GM12865 (cell line): Measurements from ENCODE around the gene PTX4.

ENCODE experiments used
- DNase-seq: peaks from one replicate; pipeline ENCODE4 v3.0.0; 2010; ENCODE audit warnings: low read depth
- H3K4me3 ChIP-seq: 2 replicates; pipeline ENCODE4 v1.5.1; 2011; ENCODE audit warnings: mild to moderate bottlenecking, low read depth, low read length, control low read depth
- TF ChIP-seq, protein P1 (sequence below): IDR thresholded peaks from 2 replicates; pipeline ENCODE4 v1.5.1; 2011; ENCODE audit warnings: low read length, control low read depth, low read depth, inconsistent platforms; ENCODE audit not compliant: insufficient read depth; ENCODE audit errors: missing control alignments

The PTX4 gene

DNA sequence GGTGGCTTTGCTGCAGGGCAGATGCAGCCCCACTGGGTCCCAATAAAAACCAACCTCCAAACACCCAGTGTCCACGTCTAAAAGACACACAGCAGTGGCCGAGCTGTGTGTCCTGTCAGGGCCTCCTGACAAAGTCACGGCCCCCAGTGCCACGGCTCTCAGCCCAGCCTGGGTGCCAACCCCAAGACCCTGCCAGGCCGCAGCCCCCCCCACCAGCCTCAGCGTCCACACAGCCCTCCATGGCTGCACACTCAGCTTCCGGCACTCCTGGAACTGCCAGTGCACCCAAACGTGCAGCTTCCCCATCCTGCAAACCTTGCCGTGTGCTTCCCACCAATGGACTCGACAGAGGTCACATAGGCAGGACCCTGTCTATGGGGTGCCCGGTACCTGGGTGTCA, 40.8 kb downstream of the PTX4 start:
- TF ChIP-seq, protein P1, sequence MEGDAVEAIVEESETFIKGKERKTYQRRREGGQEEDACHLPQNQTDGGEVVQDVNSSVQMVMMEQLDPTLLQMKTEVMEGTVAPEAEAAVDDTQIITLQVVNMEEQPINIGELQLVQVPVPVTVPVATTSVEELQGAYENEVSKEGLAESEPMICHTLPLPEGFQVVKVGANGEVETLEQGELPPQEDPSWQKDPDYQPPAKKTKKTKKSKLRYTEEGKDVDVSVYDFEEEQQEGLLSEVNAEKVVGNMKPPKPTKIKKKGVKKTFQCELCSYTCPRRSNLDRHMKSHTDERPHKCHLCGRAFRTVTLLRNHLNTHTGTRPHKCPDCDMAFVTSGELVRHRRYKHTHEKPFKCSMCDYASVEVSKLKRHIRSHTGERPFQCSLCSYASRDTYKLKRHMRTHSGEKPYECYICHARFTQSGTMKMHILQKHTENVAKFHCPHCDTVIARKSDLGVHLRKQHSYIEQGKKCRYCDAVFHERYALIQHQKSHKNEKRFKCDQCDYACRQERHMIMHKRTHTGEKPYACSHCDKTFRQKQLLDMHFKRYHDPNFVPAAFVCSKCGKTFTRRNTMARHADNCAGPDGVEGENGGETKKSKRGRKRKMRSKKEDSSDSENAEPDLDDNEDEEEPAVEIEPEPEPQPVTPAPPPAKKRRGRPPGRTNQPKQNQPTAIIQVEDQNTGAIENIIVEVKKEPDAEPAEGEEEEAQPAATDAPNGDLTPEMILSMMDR, result no peak
- DNase-seq, result no peak
- no peak overlapping the region for H3K4me3 ChIP-seq

DNA sequence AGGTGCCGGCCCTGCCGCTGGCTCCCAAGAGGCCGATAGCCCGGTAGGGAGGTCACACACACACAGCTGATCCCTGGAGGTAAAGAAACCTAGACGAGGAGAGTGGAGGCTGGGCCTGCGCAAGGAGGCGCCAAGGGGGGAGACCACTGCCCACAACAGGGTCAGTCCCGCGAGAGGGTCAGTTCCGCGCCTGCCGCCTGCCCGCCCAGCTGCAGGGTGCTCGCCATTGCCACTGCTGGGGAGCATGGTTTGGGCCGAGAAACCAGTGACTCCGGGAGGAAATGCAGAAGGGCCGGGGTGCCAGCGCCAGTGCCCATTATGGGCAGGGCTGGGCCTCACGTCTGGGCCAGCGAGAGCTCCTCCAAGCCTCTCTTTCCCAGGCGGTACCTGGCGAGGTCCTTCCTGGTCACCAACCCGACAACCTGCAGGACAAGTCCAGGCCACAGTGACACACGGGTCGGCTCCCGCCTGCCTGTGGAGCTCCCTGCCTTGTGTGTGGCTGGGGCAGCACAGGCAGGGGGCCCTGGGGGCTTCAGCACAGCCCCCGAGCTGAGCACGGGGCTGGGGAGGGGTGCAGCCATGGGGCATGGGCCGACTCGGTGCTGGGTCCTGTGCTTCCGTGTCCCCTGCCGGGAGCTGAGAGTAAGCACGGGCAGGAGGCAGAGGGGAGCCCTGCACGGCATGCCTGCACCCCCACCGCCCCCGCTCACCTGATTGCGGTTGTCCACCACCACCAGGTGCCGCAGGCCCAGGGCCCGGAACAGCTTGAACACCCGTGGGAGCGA, 42.3 kb downstream of the PTX4 start:
- DNase-seq, result no peak
- H3K4me3 ChIP-seq, result no peak overlapping the region
- TF ChIP-seq, protein P1, result no peak

DNA sequence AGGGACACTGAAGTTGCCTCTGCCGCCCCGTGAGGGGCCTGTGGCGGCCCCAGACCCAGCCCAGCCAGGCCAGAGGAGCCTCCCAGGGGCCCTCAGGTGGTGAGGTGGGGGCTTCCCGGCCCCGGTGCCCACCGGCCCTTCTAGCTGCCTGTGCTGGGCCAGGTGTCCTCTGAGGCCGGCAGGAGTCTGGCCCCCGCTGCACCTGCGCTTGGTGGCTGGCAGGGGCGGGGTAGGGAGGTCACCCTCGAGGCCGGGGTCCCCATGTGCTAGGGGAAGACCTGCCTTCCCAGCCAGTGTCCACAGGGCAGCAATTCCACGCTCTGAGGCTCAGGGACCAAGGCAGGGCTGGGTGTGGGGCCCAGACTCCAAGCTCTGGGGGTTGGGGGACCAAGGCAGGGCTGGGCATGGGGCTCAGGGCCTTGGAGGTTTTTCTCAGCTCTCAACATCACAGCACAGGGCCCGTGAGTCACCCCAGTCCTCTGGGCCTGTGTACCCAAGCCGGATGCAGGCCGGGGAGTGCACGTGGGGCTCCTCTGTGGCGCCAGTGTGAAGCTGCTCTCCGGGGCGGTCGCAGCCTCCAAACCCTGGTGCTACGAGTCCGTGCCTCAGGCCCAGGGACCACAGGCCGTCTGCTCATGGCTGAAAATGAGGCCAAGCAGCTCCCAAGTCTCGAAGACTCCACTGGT, 43.1 kb downstream of the PTX4 start:
- H3K4me3 ChIP-seq, result no peak overlapping the region
- DNase-seq, result no peak
- TF ChIP-seq, protein P1, result no peak

DNA sequence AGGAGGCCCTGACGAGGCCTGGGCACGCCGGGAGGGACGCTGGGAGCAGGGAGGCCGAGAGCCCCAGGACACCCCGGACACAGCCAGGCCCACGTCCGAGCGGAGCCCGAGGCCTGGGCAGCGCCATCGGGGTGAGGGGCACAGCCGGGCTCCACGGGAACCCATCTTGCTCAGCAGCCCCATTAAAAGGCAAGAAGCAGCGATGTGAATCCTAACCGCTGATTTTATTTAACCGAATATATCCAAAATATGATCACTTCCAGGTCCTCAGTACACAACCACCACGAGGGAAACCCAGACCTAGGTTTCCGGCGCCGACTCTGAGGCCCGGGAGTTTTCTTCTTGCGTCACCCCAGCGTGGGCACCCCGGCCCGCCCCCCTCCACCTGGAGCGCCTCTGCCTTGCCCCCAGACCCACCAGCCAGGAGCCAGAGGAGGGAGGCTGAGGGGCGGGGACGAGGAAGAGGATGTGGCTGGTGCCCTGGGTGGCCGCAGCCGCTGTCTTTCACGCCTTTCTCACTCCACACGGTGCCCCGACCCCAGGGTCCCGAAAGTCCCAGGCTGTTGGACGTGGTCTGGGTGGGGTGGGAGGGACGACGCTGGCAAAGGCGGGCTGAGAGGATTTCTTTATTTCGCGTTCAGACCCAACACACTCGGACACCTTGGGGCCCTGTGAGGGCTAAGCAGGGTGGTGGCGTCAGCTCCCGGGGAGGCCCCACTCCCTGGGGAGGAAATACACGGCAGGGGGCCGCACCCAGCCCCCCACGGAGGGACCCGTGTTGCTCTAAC, 43.8 kb downstream of the PTX4 start:
- TF ChIP-seq, protein P1, result no peak
- no peak for DNase-seq
- no peak overlapping the region for H3K4me3 ChIP-seq

DNA sequence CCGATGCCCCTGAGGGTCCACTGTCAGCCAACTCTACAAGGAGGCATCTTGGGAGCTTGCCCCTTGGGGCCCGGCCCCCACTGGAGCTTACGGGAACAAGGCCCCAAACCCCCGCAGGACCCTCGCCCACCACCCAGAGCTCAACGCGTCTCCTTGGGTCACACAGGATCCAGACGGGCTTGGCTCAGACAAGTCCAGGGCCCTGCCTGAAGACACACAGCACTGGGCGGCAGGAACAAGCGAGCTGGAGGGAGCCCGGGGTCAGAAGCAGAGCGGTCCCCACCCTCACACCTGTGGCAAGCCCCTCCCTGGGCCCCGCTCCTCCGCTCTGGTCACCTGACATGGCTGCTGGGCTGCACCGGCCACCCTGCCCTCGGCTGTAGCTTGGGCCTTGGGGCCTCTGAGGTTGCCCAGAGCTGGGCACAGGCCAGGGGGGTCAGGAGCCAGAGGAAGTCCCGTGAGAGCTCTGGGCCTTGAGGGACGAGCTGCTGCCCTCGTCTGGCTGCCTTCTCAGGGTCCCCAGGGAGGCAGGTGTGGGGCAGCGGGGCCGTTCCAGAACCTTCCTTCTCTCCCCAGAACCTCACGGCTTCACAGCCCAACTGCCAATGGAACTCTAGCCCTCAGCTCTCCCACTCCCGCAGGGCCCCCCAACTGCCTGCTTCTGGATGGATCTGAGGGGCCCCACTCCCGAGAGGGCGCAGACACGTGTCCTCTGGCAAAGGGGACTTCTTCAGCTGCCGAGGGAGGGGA, 44.6 kb downstream of the PTX4 start, which contains the start of gene CCDC154:
Gene CCDC154, minus strand, starts transcription at position 577 of the 750 bp plus-strand sequence. Its CDS starts 234 bp downstream, at position 343.
- H3K4me3 ChIP-seq, result no peak within 1 kb of the TSS
- TF ChIP-seq, protein P1, result no peak
- no peak for DNase-seq

DNA sequence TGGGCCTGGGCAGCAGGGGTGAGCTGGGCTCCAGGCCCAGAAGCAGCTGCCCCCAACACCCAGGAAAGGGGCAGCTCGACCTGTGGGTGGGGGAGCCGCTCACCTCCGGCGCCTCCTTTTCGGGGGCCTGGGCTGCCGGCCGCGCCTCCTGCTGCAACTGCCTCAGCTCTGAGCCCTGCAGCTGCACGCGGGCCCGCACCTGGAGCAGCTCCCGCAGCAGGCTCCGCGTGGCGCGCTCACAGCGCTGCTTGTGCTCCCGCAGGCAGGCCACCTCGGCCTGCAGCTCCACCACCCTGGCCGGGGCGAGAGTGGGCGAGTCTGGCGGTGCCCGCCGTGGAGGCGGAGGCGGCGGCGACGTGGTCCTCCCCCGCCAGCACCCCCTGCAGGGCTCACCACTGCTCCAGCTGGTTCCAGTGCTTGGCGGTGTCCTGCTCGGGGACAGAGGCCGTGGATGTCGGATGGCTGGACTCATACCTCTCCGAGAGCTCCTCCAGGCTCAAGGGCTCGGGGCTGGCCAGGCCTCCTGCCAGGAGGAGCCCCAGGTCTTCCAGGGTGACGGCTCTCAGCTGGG, 45.3 kb downstream of the PTX4 start:
- H3K4me3 ChIP-seq, result no peak overlapping the region
- no peak for DNase-seq
- TF ChIP-seq, protein P1, result no peak
